Type B pancreatic cell (in vitro differentiated cells): ENCODE results near the gene CAMSAP2. TPM values are rescaled to one million over a fixed set of nuclear protein-coding genes. Genes with fewer than 3 reads are reported as not detected.

Experiments
- DNase-seq: peaks from one replicate; pipeline ENCODE4 v3.0.0; 2021; ENCODE audit warnings: mixed read lengths; ENCODE audit not compliant: unreplicated experiment; ENCODE audit errors: extremely low spot score
- H3K27ac Mint-ChIP-seq: 2 replicates; pipeline ENCODE4 v1.8.0; 2021; ENCODE audit warnings: mild to moderate bottlenecking, mixed read lengths
- H3K27me3 Mint-ChIP-seq: 2 replicates; pipeline ENCODE4 v1.8.0; 2021; ENCODE audit warnings: mixed read lengths
- H3K36me3 Mint-ChIP-seq: 2 replicates; pipeline ENCODE4 v1.8.0; 2021; ENCODE audit warnings: mixed read lengths
- H3K4me1 Mint-ChIP-seq: one replicate; pipeline ENCODE4 v1.8.0; 2021; ENCODE audit warnings: mixed read lengths; ENCODE audit not compliant: unreplicated experiment
- H3K4me3 Mint-ChIP-seq: 2 replicates; pipeline ENCODE4 v1.8.0; 2021; ENCODE audit warnings: mild to moderate bottlenecking, mixed read lengths
- H3K9me3 Mint-ChIP-seq: 2 replicates; pipeline ENCODE4 v1.8.0; 2021; ENCODE audit warnings: mixed read lengths
- total RNA-seq: library from RNA; stranded (reverse); gene quantifications from 2 replicates; pipeline ENCODE4 v1.2.1, GENCODE V29; 2021; ENCODE audit warnings: low replicate concordance
- TF ChIP-seq, protein P1 (sequence below): fragments of 200-600 bp; sonication (generic); conservative IDR thresholded peaks from 2 replicates; pipeline ENCODE4 v1.5.0; 2021; ENCODE audit warnings: antibody characterized with exemption, mild to moderate bottlenecking

CAMSAP2 gene
- total RNA-seq, 1 donor from 2014 or later: 27.4 TPM

DNA sequence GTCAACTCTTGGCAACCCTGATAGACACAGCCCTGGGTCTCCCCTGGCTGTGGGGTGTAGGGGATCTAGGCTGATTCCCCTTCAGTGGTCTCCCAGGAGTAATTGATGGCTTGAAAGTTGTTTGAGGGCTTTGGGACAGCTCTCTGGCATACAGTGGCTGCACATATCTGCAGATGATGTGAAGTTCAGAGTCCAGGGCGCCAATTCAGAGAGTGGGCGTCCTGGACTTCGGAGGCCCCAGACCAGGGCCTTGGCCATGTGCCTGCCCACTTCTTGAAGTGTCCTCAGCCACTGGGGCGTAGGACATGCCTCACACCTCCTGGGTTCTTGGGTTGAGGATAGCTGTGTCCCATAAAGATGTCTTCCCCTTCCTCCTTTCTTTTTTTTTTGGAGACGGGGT lies 158.6 kb downstream of the CAMSAP2 start:
- Mint-ChIP-seq H3K27me3 (no peaks in the 10 kb centered on the region), H3K4me3 (no peak overlapping the region), H3K36me3 (peaks cover 18% of the 10 kb centered on the region), H3K4me1 (peaks cover 41% of the 10 kb centered on the region), H3K27ac (no peak overlapping the region), H3K9me3 (no peaks in the 10 kb centered on the region)
- no peak for DNase-seq
- TF ChIP-seq, protein P1, sequence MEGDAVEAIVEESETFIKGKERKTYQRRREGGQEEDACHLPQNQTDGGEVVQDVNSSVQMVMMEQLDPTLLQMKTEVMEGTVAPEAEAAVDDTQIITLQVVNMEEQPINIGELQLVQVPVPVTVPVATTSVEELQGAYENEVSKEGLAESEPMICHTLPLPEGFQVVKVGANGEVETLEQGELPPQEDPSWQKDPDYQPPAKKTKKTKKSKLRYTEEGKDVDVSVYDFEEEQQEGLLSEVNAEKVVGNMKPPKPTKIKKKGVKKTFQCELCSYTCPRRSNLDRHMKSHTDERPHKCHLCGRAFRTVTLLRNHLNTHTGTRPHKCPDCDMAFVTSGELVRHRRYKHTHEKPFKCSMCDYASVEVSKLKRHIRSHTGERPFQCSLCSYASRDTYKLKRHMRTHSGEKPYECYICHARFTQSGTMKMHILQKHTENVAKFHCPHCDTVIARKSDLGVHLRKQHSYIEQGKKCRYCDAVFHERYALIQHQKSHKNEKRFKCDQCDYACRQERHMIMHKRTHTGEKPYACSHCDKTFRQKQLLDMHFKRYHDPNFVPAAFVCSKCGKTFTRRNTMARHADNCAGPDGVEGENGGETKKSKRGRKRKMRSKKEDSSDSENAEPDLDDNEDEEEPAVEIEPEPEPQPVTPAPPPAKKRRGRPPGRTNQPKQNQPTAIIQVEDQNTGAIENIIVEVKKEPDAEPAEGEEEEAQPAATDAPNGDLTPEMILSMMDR: no peak

DNA sequence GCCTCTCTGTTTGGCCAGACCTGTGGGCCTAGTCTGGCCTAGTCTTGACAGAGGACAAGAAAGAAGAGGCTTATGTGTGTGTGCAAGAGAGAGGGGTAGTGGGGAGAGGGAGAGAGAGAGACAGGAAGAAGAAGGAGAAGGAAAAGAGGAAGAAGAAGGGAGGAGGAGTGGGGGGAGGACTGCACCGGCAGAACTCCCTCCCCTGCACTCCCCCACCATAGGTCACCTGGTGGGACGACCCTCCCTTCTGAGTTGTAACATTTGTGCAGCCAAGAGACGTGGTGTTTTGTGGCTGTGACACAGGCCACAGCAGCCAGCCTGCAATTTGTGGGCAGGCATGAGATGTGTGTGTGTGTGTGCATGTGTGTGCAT lies 160.3 kb downstream of the CAMSAP2 start:
- no peak overlapping the region for H3K4me3 Mint-ChIP-seq
- peaks cover 18% of the 10 kb centered on the region for H3K36me3 Mint-ChIP-seq
- no peaks in the 10 kb centered on the region for H3K27me3 Mint-ChIP-seq
- TF ChIP-seq, protein P1: no peak
- H3K27ac Mint-ChIP-seq: no peak overlapping the region
- H3K4me1 Mint-ChIP-seq: peaks cover 24% of the 10 kb centered on the region
- no peaks in the 10 kb centered on the region for H3K9me3 Mint-ChIP-seq
- no peak for DNase-seq

DNA sequence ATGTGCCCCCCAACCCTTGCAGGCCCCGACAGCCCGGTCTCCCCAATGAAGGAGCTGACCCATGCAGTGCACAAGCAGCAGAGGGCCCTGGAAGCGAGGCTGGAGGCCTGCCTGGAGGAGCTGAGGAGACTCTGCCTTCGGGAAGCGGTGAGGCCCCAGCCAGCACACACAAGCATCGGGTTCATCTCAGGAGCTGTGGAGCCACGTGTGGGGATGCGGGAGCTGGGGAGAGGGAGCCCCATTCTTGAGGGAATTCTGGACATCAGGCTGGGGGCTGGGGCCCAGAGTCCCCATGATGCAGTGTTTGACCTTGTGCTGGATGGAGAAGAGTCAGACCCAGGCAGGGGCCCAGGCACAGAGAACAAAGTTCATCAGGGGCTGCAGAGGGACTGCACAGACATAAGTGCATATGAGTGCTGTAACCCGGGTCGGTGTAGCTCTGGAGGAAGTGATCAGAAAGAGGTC lies 160.8 kb downstream of the CAMSAP2 start:
- Mint-ChIP-seq H3K4me1 (peaks cover 19% of the 10 kb centered on the region), H3K27me3 (no peaks in the 10 kb centered on the region), H3K9me3 (no peaks in the 10 kb centered on the region), H3K36me3 (peaks cover 18% of the 10 kb centered on the region), H3K4me3 (no peak overlapping the region), H3K27ac (peak overlapping the region; percentile 62)
- TF ChIP-seq, protein P1: no peak
- no peak for DNase-seq

DNA sequence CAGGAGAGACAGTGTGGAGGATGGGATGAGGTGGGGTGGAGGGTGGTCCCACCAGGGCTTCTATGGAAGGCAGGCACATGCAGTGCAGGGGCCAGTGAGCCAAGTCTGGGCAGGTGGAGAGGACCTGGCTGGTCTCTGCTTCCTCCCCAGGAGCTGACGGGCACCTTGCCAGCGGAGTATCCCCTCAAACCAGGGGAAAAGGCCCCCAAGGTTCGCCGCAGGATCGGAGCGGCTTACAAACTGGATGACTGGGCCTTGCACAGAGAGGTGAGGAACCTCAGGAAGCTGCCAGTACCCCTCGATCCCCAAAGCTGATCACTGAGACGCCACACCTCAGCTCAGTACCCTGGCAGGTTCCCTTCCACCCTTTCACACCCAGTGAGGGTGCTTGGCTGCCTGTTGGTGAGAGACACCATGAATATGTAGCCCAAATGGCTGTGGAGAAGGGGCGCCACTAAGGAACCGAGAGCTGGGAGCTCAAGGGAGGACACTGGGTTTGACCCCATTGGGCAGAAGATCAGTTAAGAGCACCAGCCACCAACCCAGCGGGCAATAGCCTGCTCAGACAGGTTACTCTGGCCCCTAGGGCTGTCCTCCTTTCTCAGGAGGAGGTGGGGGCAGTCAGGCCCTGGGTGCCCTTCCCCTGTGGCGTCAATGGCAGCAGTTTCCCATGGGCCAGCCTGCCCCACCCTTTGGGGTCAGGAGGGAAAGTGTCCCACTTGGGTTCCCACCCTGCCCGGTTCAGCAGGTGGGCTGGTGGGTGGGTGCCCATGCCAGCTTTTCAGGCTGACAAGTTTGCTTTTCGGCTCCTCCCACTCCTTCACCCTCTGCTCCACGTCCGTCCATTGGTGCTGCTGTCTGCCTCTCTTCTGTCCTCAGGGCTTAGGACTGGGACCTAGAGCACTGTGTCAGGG lies 161.5 kb downstream of the CAMSAP2 start:
- DNase-seq: no peak
- Mint-ChIP-seq H3K36me3 (peaks cover 18% of the 10 kb centered on the region), H3K27me3 (no peaks in the 10 kb centered on the region), H3K9me3 (no peaks in the 10 kb centered on the region), H3K27ac (peak overlapping the region; percentile 62), H3K4me3 (no peak overlapping the region), H3K4me1 (peaks cover 16% of the 10 kb centered on the region)
- TF ChIP-seq, protein P1: no peak

DNA sequence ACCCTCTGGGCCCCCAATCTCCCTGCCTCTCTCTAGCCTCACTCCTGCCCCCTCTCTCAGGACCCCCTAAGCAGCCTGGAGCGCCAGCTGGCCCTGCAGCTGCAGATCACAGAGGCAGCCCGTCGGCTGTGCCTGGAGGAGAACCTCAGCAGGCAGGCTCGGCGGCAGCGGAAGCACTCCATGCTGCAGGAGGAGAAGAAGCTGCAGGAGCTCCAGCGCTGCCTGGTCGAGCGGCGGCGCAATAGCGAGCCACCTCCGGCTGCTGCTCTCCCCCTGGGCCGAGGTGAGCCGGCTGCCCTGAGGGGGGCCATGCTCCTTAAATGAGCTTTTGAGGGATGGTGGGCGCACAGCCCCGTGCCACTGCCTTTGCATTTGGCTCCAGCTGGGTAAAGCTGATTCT lies 162.2 kb downstream of the CAMSAP2 start:
- no peak overlapping the region for H3K27ac Mint-ChIP-seq
- H3K36me3 Mint-ChIP-seq: peaks cover 18% of the 10 kb centered on the region
- DNase-seq: no peak
- no peaks in the 10 kb centered on the region for H3K9me3 Mint-ChIP-seq
- TF ChIP-seq, protein P1: no peak
- peaks cover 16% of the 10 kb centered on the region for H3K4me1 Mint-ChIP-seq
- H3K27me3 Mint-ChIP-seq: no peaks in the 10 kb centered on the region
- H3K4me3 Mint-ChIP-seq: no peak overlapping the region
